SU-DHL-6 (cell line): Measurements from ENCODE around the gene MARS1.

Source experiments
- H2AFZ ChIP-seq: fragments of 200-600 bp; sonication (generic); 2 replicates; pipeline ENCODE4 v1.6.1; 2014; ENCODE audit warnings: low read depth, mild to moderate bottlenecking, moderate library complexity, mixed read lengths, antibody characterized with exemption, low read length; ENCODE audit not compliant: severe bottlenecking
- H3F3A ChIP-seq: fragments of 200-600 bp; shearing (Covaris generic); 2 replicates; pipeline ENCODE4 v1.6.0; 2016; ENCODE audit warnings: antibody characterized with exemption, mild to moderate bottlenecking; ENCODE audit not compliant: insufficient read depth
- H3K27ac ChIP-seq: fragments of 200-600 bp; sonication (generic); 2 replicates; pipeline ENCODE4 v1.5.1; 2016; ENCODE audit warnings: low read depth, mild to moderate bottlenecking, low read length, moderate library complexity, mixed read lengths
- H3K27me3 ChIP-seq: fragments of 200-600 bp; sonication (generic), shearing (Covaris generic); 2 replicates; pipeline ENCODE4 v1.6.0; 2014; ENCODE audit warnings: mild to moderate bottlenecking, low read length
- H3K36me3 ChIP-seq: fragments of 200-600 bp; sonication (generic); 2 replicates; pipeline ENCODE4 v1.6.1; 2014; ENCODE audit warnings: mild to moderate bottlenecking, low read length, mixed read lengths
- H3K4me2 ChIP-seq: fragments of 300-600, 200-600 bp; shearing (Covaris generic), sonication (generic); 2 replicates; pipeline ENCODE4 v1.6.0; 2014; ENCODE audit warnings: low read length, low read depth, mild to moderate bottlenecking; ENCODE audit not compliant: poor library complexity, severe bottlenecking
- H3K4me3 ChIP-seq: fragments of 200-600 bp; sonication (generic); 2 replicates; pipeline ENCODE4 v1.5.1; 2014; ENCODE audit warnings: antibody characterized with exemption, low read length, mild to moderate bottlenecking, mixed read lengths; ENCODE audit not compliant: insufficient read depth, poor library complexity, severe bottlenecking
- H3K79me2 ChIP-seq: fragments of 200-600 bp; sonication (generic); 2 replicates; pipeline ENCODE4 v1.6.1; 2014; ENCODE audit warnings: mild to moderate bottlenecking, low read length, moderate library complexity; ENCODE audit not compliant: insufficient read depth
- H3K9ac ChIP-seq: fragments of 200-600 bp; sonication (generic); 2 replicates; pipeline ENCODE4 v1.7.0; 2014; ENCODE audit warnings: mild to moderate bottlenecking, low read length
- H3K9me2 ChIP-seq: fragments of 200-600 bp; sonication (generic); replicated peaks from 2 replicates; pipeline ENCODE4 v1.6.1; 2014; ENCODE audit warnings: low read length; ENCODE audit not compliant: insufficient read depth
- H3K9me3 ChIP-seq: fragments of 200-600 bp; sonication (generic); 2 replicates; pipeline ENCODE4 v1.6.1; 2014; ENCODE audit warnings: low read length, mixed read lengths; ENCODE audit not compliant: insufficient read depth
- H4K20me1 ChIP-seq: fragments of 200-600 bp; sonication (generic); 2 replicates; pipeline ENCODE4 v1.6.1; 2014; ENCODE audit warnings: low read depth, mild to moderate bottlenecking, antibody characterized with exemption, low read length, moderate library complexity, mixed read lengths
- EZH2phosphoT487 ChIP-seq: fragments of 200-600 bp; sonication (generic), shearing (Covaris generic); conservative IDR thresholded peaks from 2 replicates; pipeline ENCODE4 v1.6.1; 2018; ENCODE audit warnings: mild to moderate bottlenecking, antibody characterized with exemption, low read length, moderate library complexity, mixed read lengths
- TF ChIP-seq, protein P1 (sequence below): fragments of 200-600 bp; sonication (generic); IDR thresholded peaks from one replicate; pipeline ENCODE4 v1.5.1; 2017; ENCODE audit warnings: antibody characterized with exemption, mild to moderate bottlenecking, low read length, moderate library complexity; ENCODE audit not compliant: insufficient read depth, poor library complexity, severe bottlenecking

MARS1 gene

DNA sequence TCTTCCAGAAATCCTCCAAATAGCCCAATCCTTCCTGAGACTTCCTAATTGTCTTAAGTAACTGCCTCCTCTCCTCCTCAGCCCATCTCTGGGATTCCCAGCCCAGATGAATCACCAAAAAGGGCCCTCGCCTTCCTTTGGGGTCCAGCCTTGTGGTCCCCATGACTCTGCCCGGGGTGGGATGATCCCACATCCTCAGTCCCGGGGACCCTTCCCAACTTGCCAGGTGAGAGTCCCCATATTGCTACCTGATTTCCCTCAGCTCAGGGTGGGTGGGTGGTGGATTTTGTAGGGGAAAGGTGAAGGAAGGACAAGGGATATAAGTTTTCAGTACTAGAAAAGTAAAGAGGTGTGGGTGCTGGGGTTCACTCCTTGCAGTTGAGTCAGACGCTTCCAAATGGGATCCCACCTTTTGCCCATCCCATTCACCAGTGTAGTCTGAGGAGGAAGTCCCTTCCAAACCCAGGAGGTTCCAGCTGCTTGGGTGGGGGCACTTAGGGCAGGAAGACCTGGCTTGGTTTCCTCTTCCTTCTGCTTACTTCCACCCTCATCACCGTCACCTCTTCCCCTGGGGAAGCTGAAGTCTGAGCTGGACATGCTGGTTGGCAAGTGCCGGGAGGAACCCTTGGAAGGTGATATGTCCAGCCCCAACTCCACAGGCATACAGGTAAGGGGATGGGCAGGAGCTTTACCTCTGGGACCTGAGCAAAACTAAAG lies 22.7 kb upstream of the MARS1 start:
- Histone ChIP-seq H3K9ac (no peak overlapping the region), H3K27me3 (no peaks in the 10 kb centered on the region), H3K36me3 (no peaks in the 10 kb centered on the region), H3F3A (peaks cover 8% of the 10 kb centered on the region), H3K9me3 (no peaks in the 10 kb centered on the region), H4K20me1 (no peaks in the 10 kb centered on the region), H3K27ac (no peak overlapping the region), H3K4me2 (no peak overlapping the region), H3K79me2 (no peaks in the 10 kb centered on the region; the same call in 1 of the 2 replicates), H2AFZ (no peak overlapping the region), H3K9me2 (no peaks in the 10 kb centered on the region), H3K4me3 (no peak overlapping the region)
- TF ChIP-seq, protein P1, sequence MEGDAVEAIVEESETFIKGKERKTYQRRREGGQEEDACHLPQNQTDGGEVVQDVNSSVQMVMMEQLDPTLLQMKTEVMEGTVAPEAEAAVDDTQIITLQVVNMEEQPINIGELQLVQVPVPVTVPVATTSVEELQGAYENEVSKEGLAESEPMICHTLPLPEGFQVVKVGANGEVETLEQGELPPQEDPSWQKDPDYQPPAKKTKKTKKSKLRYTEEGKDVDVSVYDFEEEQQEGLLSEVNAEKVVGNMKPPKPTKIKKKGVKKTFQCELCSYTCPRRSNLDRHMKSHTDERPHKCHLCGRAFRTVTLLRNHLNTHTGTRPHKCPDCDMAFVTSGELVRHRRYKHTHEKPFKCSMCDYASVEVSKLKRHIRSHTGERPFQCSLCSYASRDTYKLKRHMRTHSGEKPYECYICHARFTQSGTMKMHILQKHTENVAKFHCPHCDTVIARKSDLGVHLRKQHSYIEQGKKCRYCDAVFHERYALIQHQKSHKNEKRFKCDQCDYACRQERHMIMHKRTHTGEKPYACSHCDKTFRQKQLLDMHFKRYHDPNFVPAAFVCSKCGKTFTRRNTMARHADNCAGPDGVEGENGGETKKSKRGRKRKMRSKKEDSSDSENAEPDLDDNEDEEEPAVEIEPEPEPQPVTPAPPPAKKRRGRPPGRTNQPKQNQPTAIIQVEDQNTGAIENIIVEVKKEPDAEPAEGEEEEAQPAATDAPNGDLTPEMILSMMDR: no peak
- TF ChIP-seq EZH2phosphoT487: no peak

DNA sequence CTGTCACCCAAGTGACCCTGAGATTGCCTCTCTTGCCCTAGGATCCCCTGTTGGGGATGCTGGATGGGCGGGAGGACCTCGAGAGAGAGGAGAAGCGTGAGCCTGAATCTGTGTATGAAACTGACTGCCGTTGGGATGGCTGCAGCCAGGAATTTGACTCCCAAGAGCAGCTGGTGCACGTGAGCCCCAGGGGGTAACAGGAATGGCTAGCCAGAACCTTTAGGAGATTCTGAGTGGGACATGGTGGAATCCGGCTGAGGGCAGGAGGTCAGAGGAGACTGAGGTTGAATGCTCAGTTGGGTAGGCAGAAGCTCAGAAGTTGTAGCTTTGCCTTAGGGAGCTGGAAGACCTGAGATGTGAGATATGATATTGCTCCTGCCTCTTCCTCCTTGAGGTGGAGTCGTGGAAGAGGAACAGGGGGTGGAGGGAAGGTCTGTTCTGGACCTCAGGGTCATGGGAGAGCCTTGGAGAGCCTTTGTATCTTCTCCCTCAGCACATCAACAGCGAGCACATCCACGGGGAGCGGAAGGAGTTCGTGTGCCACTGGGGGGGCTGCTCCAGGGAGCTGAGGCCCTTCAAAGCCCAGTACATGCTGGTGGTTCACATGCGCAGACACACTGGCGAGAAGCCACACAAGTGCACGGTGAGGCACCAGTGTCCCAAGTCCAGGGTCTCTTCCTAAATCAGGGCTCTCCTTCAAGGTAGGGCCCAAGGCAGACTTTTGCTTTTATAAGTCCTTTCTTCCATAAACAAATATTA lies 21.9 kb upstream of the MARS1 start:
- H3K36me3 ChIP-seq: no peaks in the 10 kb centered on the region
- H3F3A ChIP-seq: peaks cover 2% of the 10 kb centered on the region; the same call in 1 of the 2 replicates
- H3K4me2 ChIP-seq: no peak overlapping the region

DNA sequence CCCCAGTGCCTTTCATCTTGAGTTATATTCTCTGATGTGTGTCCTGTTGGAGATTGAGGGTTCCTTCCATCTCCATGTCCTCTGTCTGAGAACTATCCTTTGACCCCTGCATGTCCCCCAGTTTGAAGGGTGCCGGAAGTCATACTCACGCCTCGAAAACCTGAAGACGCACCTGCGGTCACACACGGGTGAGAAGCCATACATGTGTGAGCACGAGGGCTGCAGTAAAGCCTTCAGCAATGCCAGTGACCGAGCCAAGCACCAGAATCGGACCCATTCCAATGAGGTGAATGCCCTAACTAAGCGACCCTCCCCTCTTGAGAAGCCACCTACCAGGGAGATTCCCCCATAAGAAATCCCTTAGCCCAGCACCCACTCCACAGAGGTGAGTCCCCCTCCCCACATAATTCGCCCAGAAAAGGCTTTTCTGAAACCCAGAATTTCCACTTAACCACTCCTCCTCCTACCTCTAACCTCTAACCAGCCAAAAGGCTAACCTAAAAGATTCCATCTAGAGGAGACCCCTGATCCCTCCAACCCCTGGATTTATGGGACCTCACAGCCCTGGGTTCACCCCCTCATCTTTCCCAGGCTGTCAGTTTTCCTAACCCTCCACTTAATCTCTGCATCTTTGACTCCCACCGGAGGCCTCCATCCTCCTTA lies 20.5 kb upstream of the MARS1 start:
- no peak overlapping the region for H3K9ac ChIP-seq
- H3K27me3 ChIP-seq: no peaks in the 10 kb centered on the region
- H4K20me1 ChIP-seq: no peaks in the 10 kb centered on the region
- no peaks in the 10 kb centered on the region for H3K36me3 ChIP-seq
- no peaks in the 10 kb centered on the region for H3K9me3 ChIP-seq
- TF ChIP-seq, protein P1: no peak
- no peak for TF ChIP-seq EZH2phosphoT487
- H3K27ac ChIP-seq: no peak overlapping the region
- H2AFZ ChIP-seq: no peak overlapping the region
- no peaks in the 10 kb centered on the region for H3K79me2 ChIP-seq
- no peak overlapping the region for H3K4me2 ChIP-seq
- H3F3A ChIP-seq: no peaks in the 10 kb centered on the region
- H3K4me3 ChIP-seq: no peak overlapping the region
- H3K9me2 ChIP-seq: no peaks in the 10 kb centered on the region

More for the DNA sequence above, 21.9 kb upstream of the MARS1 start:
- Histone ChIP-seq H3K9ac (no peak overlapping the region), H3K27ac (no peak overlapping the region), H3K9me3 (no peaks in the 10 kb centered on the region), H3K79me2 (no peaks in the 10 kb centered on the region; the same call in 1 of the 2 replicates), H3K9me2 (no peaks in the 10 kb centered on the region), H4K20me1 (no peaks in the 10 kb centered on the region), H2AFZ (no peak overlapping the region), H3K27me3 (no peaks in the 10 kb centered on the region), H3K4me3 (no peak overlapping the region)
- TF ChIP-seq EZH2phosphoT487: no peak
- TF ChIP-seq, protein P1: no peak
